ENCODE data around the gene PRMT1. TPM values are rescaled to one million over a fixed set of nuclear protein-coding genes. Genes with fewer than 3 reads are reported as not detected.
A peak's percentile ranks its signal among the peaks of the same experiment; 100 is the strongest.
"Not testable (repeated sequence)": the region's sequence is repeated elsewhere in the genome, so short reads cannot be mapped to it uniquely, and the experiment has no call there.

PRMT1 gene
- polyA plus RNA-seq, 3 donors from 2014 or later: 125 to 204 (median 188) TPM

- Mint-ChIP-seq H3K4me1 (peaks cover 13 to 18% of the 10 kb centered on the region in 2 donors), H3K36me3 (peaks cover 0 to 9% (median 0%) of the 10 kb centered on the region in 3 donors), H3K27me3 (ENCODE audit: low read depth in 3 of 3) (peaks cover 3 to 9% (median 6%) of the 10 kb centered on the region in 3 donors), H3K9me3 (no peaks in the 10 kb centered on the region), H3K27ac (peak overlapping the region in 1 of 6 donors; percentile 53), H3K4me3 (peak overlapping the region in 1 of 5 donors; percentile 7)
- DNase-seq: no peak
Measured at GRCh38 chr19:49716154-49716553, 39.1 kb downstream of the PRMT1 start.

DNA sequence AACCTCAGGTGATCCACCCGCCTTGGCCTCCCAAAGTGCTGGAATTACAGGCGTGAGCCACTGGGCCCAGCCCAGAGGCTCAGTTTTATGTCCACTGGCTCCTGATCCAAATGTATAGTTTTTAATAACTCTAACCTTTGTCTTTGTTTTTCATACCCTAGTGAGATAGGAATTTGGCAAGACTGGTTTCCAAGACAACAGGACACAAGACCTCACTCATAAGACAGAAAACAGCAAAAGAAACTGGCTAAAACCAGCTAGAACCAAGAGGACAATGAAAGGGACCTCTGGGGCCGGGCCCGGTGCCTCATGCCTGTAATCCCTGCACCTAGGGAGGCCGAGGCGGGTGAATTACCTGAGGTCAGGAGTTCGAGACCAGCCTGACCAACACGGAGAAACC, 41.4 kb downstream of the PRMT1 start:
- H3K9me3 Mint-ChIP-seq: no peaks in the 10 kb centered on the region

GRCh38 chr19:49718991-49719390, 41.9 kb downstream of the PRMT1 start:
- H3K27me3 Mint-ChIP-seq (ENCODE audit: low read depth in 3 of 3): peaks cover 3 to 12% (median 4%) of the 10 kb centered on the region in 3 donors
- H3K9me3 Mint-ChIP-seq: no peaks in the 10 kb centered on the region
- peak overlapping the region in 4 of 6 donors; percentile 13 to 73 (median 44) for H3K27ac Mint-ChIP-seq
- H3K4me1 Mint-ChIP-seq: peaks cover 13 to 18% of the 10 kb centered on the region in 2 donors
- peaks cover 0 to 9% (median 6%) of the 10 kb centered on the region in 3 donors for H3K36me3 Mint-ChIP-seq
- DNase-seq: no peak
- H3K4me3 Mint-ChIP-seq: peak overlapping the region in 4 of 5 donors; percentile 30 to 65 (median 50)

More for the DNA sequence above, 41.4 kb downstream of the PRMT1 start:
- Mint-ChIP-seq H3K27ac (peak overlapping the region in 3 of 6 donors; percentile 57 to 69 (median 68)), H3K27me3 (ENCODE audit: low read depth in 3 of 3) (peaks cover 3 to 12% (median 4%) of the 10 kb centered on the region in 3 donors), H3K36me3 (peaks cover 0 to 9% (median 6%) of the 10 kb centered on the region in 3 donors), H3K4me3 (peak overlapping the region; percentile 52 to 66 (median 64)), H3K4me1 (peaks cover 13 to 18% of the 10 kb centered on the region in 2 donors)
- no peak for DNase-seq

DNA sequence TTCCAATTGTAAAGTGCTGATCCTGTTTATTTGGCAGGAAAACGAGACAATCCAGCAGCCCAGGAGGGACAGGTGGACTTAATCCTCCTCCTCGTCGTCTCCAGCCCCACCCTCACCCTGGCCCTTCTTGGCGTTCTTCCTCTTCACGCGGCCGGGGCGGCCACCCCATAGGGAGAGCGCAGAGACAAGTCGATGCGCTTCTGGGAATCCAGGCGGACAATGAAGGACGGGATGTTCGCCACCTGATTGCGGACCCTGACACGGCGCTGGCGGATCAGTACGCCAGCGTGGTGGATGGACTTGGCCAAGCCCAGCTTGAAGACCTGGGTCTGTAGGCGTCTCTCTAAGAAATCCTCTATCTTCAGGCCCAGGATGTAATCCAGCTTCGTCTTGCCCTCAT, 42.3 kb downstream of the PRMT1 start:
- Mint-ChIP-seq H3K4me3 (peak overlapping the region in 4 of 5 donors; percentile 23 to 65 (median 32)), H3K27me3 (ENCODE audit: low read depth in 3 of 3) (peaks cover 3 to 12% (median 4%) of the 10 kb centered on the region in 3 donors), H3K4me1 (peaks cover 13 to 18% of the 10 kb centered on the region in 2 donors), H3K27ac (peak overlapping the region in 3 of 6 donors; percentile 13 to 73 (median 36))
- not testable (repeated sequence) for H3K36me3 Mint-ChIP-seq, DNase-seq, H3K9me3 Mint-ChIP-seq

GRCh38 chr19:49727217-49728030, 50.4 kb downstream of the PRMT1 start:
- DNase-seq: no peak
- Mint-ChIP-seq H3K36me3 (peaks cover 0 to 6% (median 0%) of the 10 kb centered on the region in 3 donors), H3K9me3 (no peaks in the 10 kb centered on the region), H3K4me1 (peaks cover 4 to 6% of the 10 kb centered on the region in 2 donors), H3K27ac (peak overlapping the region in 1 of 6 donors; percentile 34), H3K27me3 (ENCODE audit: low read depth in 3 of 3) (peaks cover 0 to 2% (median 0%) of the 10 kb centered on the region in 3 donors), H3K4me3 (no peak overlapping the region)

- no peaks in the 10 kb centered on the region for H3K9me3 Mint-ChIP-seq
- H3K4me3 Mint-ChIP-seq: no peak overlapping the region
- H3K27ac Mint-ChIP-seq: peak overlapping the region in 1 of 6 donors; percentile 40
- H3K27me3 Mint-ChIP-seq (ENCODE audit: low read depth in 3 of 3): peaks cover 0 to 2% (median 2%) of the 10 kb centered on the region in 3 donors
- H3K4me1 Mint-ChIP-seq: peaks cover 4 to 6% of the 10 kb centered on the region in 2 donors
- no peaks in the 10 kb centered on the region for H3K36me3 Mint-ChIP-seq
- DNase-seq: no peak
Measured at GRCh38 chr19:49730166-49730565, 53.1 kb downstream of the PRMT1 start.

Other genes with a start within 250 kb of the PRMT1 start
- not detected for gene SLC17A7, start 235.7 kb upstream of the PRMT1 start, polyA plus RNA-seq
- 10 to 100 TPM; 91.4 to 97.6 (median 93.3) TPM for gene PIH1D1, start 225.5 kb upstream of the PRMT1 start, polyA plus RNA-seq
- gene ALDH16A1, start 224.0 kb upstream of the PRMT1 start, polyA plus RNA-seq: 10 to 100 TPM; 37.2 to 57.0 (median 42.4) TPM
- 10 to 100 TPM; 22.6 to 36.6 (median 28.3) TPM for gene FLT3LG, start 203.1 kb upstream of the PRMT1 start, polyA plus RNA-seq
- 1,000 to 10,000 TPM in 2 of 3 donors, 100 to 1,000 TPM in 1; 840 to 2,055 (median 1,247) TPM for gene RPL13A, start 189.7 kb upstream of the PRMT1 start, polyA plus RNA-seq
- 1,000 to 10,000 TPM; 1,178 to 2,153 (median 1,290) TPM for gene RPS11, start 180.8 kb upstream of the PRMT1 start, polyA plus RNA-seq
- gene FCGRT, start 164.6 kb upstream of the PRMT1 start, polyA plus RNA-seq: 10 to 100 TPM; 13.8 to 35.9 (median 34.9) TPM
- 1 to 10 TPM in 2 of 3 donors, under 1 TPM in 1; 0.86 to 1.7 (median 1.0) TPM for gene RCN3, start 149.3 kb upstream of the PRMT1 start, polyA plus RNA-seq
- gene NOSIP, start 96.7 kb upstream of the PRMT1 start, polyA plus RNA-seq: 100 to 1,000 TPM; 196 to 251 (median 239) TPM
- under 1 TPM in 1 of 3 donors, not detected in 2; 0.78 TPM for gene PRRG2, start 96.0 kb upstream of the PRMT1 start, polyA plus RNA-seq
- gene PRR12, start 86.1 kb upstream of the PRMT1 start, polyA plus RNA-seq: 1 to 10 TPM in 2 of 3 donors, under 1 TPM in 1; 0.21 to 4.0 (median 2.0) TPM
- 10 to 100 TPM in 2 of 3 donors, 1 to 10 TPM in 1; 9.0 to 17.3 (median 13.5) TPM for gene RRAS, start 37.1 kb upstream of the PRMT1 start, polyA plus RNA-seq
- 1 to 10 TPM in 1 of 3 donors, under 1 TPM in 1, not detected in 1; 0.87 to 2.6 TPM for gene SCAF1, start 35.1 kb upstream of the PRMT1 start, polyA plus RNA-seq
- gene IRF3, start 11.4 kb upstream of the PRMT1 start, polyA plus RNA-seq: 10 to 100 TPM; 63.8 to 82.0 (median 78.9) TPM
- 10 to 100 TPM; 12.0 to 21.1 (median 20.4) TPM for gene BCL2L12, start 11.3 kb upstream of the PRMT1 start, polyA plus RNA-seq
- gene ADM5, start 12.3 kb downstream of the PRMT1 start, polyA plus RNA-seq: under 1 TPM in 1 of 3 donors, not detected in 2; 0.28 TPM
- gene CPT1C, start 13.8 kb downstream of the PRMT1 start, polyA plus RNA-seq: not detected
- under 1 TPM in 1 of 3 donors, not detected in 2; 0.19 TPM for gene TSKS, start 86.0 kb downstream of the PRMT1 start, polyA plus RNA-seq
- gene AP2A1, start 89.7 kb downstream of the PRMT1 start, polyA plus RNA-seq: 10 to 100 TPM in 2 of 3 donors, 1 to 10 TPM in 1; 6.4 to 27.7 (median 11.6) TPM
- 10 to 100 TPM in 1 of 3 donors, 1 to 10 TPM in 2; 7.3 to 12.0 (median 8.2) TPM for gene FUZ, start 136.0 kb downstream of the PRMT1 start, polyA plus RNA-seq
- 10 to 100 TPM in 2 of 3 donors, 1 to 10 TPM in 1; 5.0 to 30.4 (median 13.9) TPM for gene MED25, start 141.0 kb downstream of the PRMT1 start, polyA plus RNA-seq
- gene PTOV1, start 173.9 kb downstream of the PRMT1 start, polyA plus RNA-seq: 10 to 100 TPM; 32.0 to 59.7 (median 41.4) TPM
- gene PNKP, start 190.3 kb downstream of the PRMT1 start, polyA plus RNA-seq: 10 to 100 TPM; 36.4 to 55.1 (median 41.4) TPM
- gene AKT1S1, start 200.1 kb downstream of the PRMT1 start, polyA plus RNA-seq: 1 to 10 TPM; 2.5 to 4.7 (median 3.3) TPM
- 10 to 100 TPM in 1 of 3 donors, 1 to 10 TPM in 2; 7.1 to 18.4 (median 7.3) TPM for gene TBC1D17, start 200.4 kb downstream of the PRMT1 start, polyA plus RNA-seq
- gene IL4I1, start 219.6 kb downstream of the PRMT1 start, polyA plus RNA-seq: under 1 TPM in 2 of 3 donors, not detected in 1; 0.27 to 0.40 TPM

Data from immature natural killer cell (primary cell).